Neuron (in vitro differentiated cells): ENCODE data around the gene REN.

ENCODE experiments used
- H2AFZ ChIP-seq: one replicate; pipeline ENCODE4 v1.6.1; 2013; ENCODE audit warnings: low read depth, mild to moderate bottlenecking, inconsistent platforms, low read length, moderate library complexity
- H3K27me3 ChIP-seq: one replicate; pipeline ENCODE4 v1.6.1; 2013; ENCODE audit warnings: low read length; ENCODE audit not compliant: insufficient read depth
- H3K36me3 ChIP-seq: one replicate; pipeline ENCODE4 v1.6.1; 2013; ENCODE audit warnings: low read length; ENCODE audit not compliant: insufficient read depth
- H3K4me1 ChIP-seq: one replicate; pipeline ENCODE4 v1.6.1; 2013; ENCODE audit warnings: low read length; ENCODE audit not compliant: insufficient read depth
- H3K4me3 ChIP-seq: 2 replicates; pipeline ENCODE4 v1.5.1; 2013; ENCODE audit warnings: mild to moderate bottlenecking, low read length, moderate library complexity
- H3K9me3 ChIP-seq: one replicate; pipeline ENCODE4 v1.6.1; 2013; ENCODE audit warnings: low read length

Gene REN

GRCh38 chr1:204147406-204148383 is 18.4 kb downstream of the REN start:
- Histone ChIP-seq H3K9me3 (no peaks in the 10 kb centered on the region), H3K36me3 (peaks cover 3% of the 10 kb centered on the region), H2AFZ (no peak overlapping the region), H3K4me1 (peaks cover 23% of the 10 kb centered on the region), H3K4me3 (no peak overlapping the region), H3K27me3 (no peaks in the 10 kb centered on the region)

GRCh38 chr1:204146965-204147364 is 19.2 kb downstream of the REN start:
- H3K4me3 ChIP-seq: no peak overlapping the region
- peaks cover 3% of the 10 kb centered on the region for H3K36me3 ChIP-seq
- H3K9me3 ChIP-seq: no peaks in the 10 kb centered on the region
- no peak overlapping the region for H2AFZ ChIP-seq
- peaks cover 19% of the 10 kb centered on the region for H3K4me1 ChIP-seq
- no peaks in the 10 kb centered on the region for H3K27me3 ChIP-seq

- H3K9me3 ChIP-seq: no peaks in the 10 kb centered on the region
- H3K4me3 ChIP-seq: no peak overlapping the region
- peaks cover 4% of the 10 kb centered on the region for H3K36me3 ChIP-seq
- no peaks in the 10 kb centered on the region for H3K27me3 ChIP-seq
- no peak overlapping the region for H2AFZ ChIP-seq
- peaks cover 19% of the 10 kb centered on the region for H3K4me1 ChIP-seq
These were observed 19.8 kb downstream of the REN start for GRCh38 chr1:204146309-204146708.

GRCh38 chr1:204145033-204145504 is 21.1 kb downstream of the REN start:
- peaks cover 6% of the 10 kb centered on the region for H3K36me3 ChIP-seq
- H3K4me1 ChIP-seq: peaks cover 15% of the 10 kb centered on the region
- no peak overlapping the region for H2AFZ ChIP-seq
- H3K4me3 ChIP-seq: no peak overlapping the region
- no peaks in the 10 kb centered on the region for H3K27me3 ChIP-seq
- no peaks in the 10 kb centered on the region for H3K9me3 ChIP-seq

GRCh38 chr1:204143276-204144041 is 22.7 kb downstream of the REN start:
- peaks cover 5% of the 10 kb centered on the region for H3K9me3 ChIP-seq
- peaks cover 11% of the 10 kb centered on the region for H3K4me1 ChIP-seq
- H3K36me3 ChIP-seq: peaks cover 10% of the 10 kb centered on the region
- no peak overlapping the region for H3K4me3 ChIP-seq
- no peaks in the 10 kb centered on the region for H3K27me3 ChIP-seq
- H2AFZ ChIP-seq: no peak overlapping the region

- H3K4me1 ChIP-seq: no peaks in the 10 kb centered on the region
- peaks cover 10% of the 10 kb centered on the region for H3K36me3 ChIP-seq
- no peaks in the 10 kb centered on the region for H3K27me3 ChIP-seq
- H3K4me3 ChIP-seq: no peak overlapping the region
- no peak overlapping the region for H2AFZ ChIP-seq
- H3K9me3 ChIP-seq: peaks cover 5% of the 10 kb centered on the region
These were observed 23.8 kb downstream of the REN start for GRCh38 chr1:204142032-204142974.

- H3K36me3 ChIP-seq: peaks cover 10% of the 10 kb centered on the region
- H2AFZ ChIP-seq: no peak overlapping the region
- H3K4me3 ChIP-seq: no peak overlapping the region
- peaks cover 5% of the 10 kb centered on the region for H3K9me3 ChIP-seq
- no peaks in the 10 kb centered on the region for H3K27me3 ChIP-seq
- H3K4me1 ChIP-seq: no peaks in the 10 kb centered on the region
These were observed 25.0 kb downstream of the REN start for GRCh38 chr1:204141131-204141530.

GRCh38 chr1:204139952-204140351 is 26.2 kb downstream of the REN start:
- H3K36me3 ChIP-seq: peaks cover 10% of the 10 kb centered on the region
- H3K27me3 ChIP-seq: no peaks in the 10 kb centered on the region
- H3K4me3 ChIP-seq: no peak overlapping the region
- peaks cover 5% of the 10 kb centered on the region for H3K9me3 ChIP-seq
- no peak overlapping the region for H2AFZ ChIP-seq
- no peaks in the 10 kb centered on the region for H3K4me1 ChIP-seq

- no peaks in the 10 kb centered on the region for H3K27me3 ChIP-seq
- no peak overlapping the region for H2AFZ ChIP-seq
- H3K4me1 ChIP-seq: no peaks in the 10 kb centered on the region
- peaks cover 5% of the 10 kb centered on the region for H3K9me3 ChIP-seq
- H3K4me3 ChIP-seq: no peak overlapping the region
- H3K36me3 ChIP-seq: peaks cover 15% of the 10 kb centered on the region
These were observed 27.0 kb downstream of the REN start for GRCh38 chr1:204139088-204139487.

GRCh38 chr1:204136814-204137213 is 29.3 kb downstream of the REN start:
- peaks cover 5% of the 10 kb centered on the region for H3K9me3 ChIP-seq
- H3K4me3 ChIP-seq: no peak overlapping the region
- H3K4me1 ChIP-seq: no peaks in the 10 kb centered on the region
- H2AFZ ChIP-seq: no peak overlapping the region
- peaks cover 20% of the 10 kb centered on the region for H3K36me3 ChIP-seq
- no peaks in the 10 kb centered on the region for H3K27me3 ChIP-seq

- Histone ChIP-seq H3K27me3 (no peaks in the 10 kb centered on the region), H3K9me3 (peaks cover 1% of the 10 kb centered on the region), H3K4me1 (peaks cover 12% of the 10 kb centered on the region), H3K36me3 (peaks cover 12% of the 10 kb centered on the region), H2AFZ (no peak overlapping the region), H3K4me3 (no peak overlapping the region)
These were observed 32.0 kb downstream of the REN start for GRCh38 chr1:204134103-204134502.

GRCh38 chr1:204132718-204133117 is 33.4 kb downstream of the REN start:
- Histone ChIP-seq H3K36me3 (peaks cover 12% of the 10 kb centered on the region), H2AFZ (no peak overlapping the region), H3K27me3 (no peaks in the 10 kb centered on the region), H3K4me1 (peaks cover 15% of the 10 kb centered on the region), H3K9me3 (no peaks in the 10 kb centered on the region), H3K4me3 (no peak overlapping the region)
